ENCODE results near the gene RPP25.

RPP25 gene

GRCh38 chr15:74956648-74957475 is at the start of gene RPP25 (continued):
- TF ChIP-seq ZNF394 (tag by site-specific recombination; IDR thresholded peaks at IDR 0.05; ENCODE audit: borderline replicate concordance) (no peak; the same call in 1 of the 2 replicates), ZNF274 (IDR thresholded peaks at IDR 0.05; ENCODE audit: low read length) (no peak), ZNF274 (tag by site-specific recombination; IDR thresholded peaks at IDR 0.05; ENCODE audit: borderline replicate concordance) (no peak), TSHZ1 (tag by site-specific recombination; IDR thresholded peaks at IDR 0.05; ENCODE audit: borderline replicate concordance) (no peak), ZNF24 (tag by site-specific recombination; IDR thresholded peaks at IDR 0.05) (peak; percentile 53; the same call in 1 of the 2 replicates), ZNF398 (tag by site-specific recombination; IDR thresholded peaks at IDR 0.05) (peak; percentile 31), ZNF404 (tag by site-specific recombination; IDR thresholded peaks at IDR 0.05) (no peak), ZNF10 (tag by site-specific recombination; IDR thresholded peaks at IDR 0.05) (peak; percentile 98), ZNF239 (tag by site-specific recombination; IDR thresholded peaks at IDR 0.05) (no peak), ZBTB26 (tag by site-specific recombination; optimal IDR thresholded peaks at IDR 0.05) (peak; percentile 75), ZNF350 (tag by site-specific recombination; IDR thresholded peaks at IDR 0.05) (no peak), SP7 (tag by site-specific recombination; IDR thresholded peaks at IDR 0.05) (peak; percentile 71), ZNF660 (tag by site-specific recombination; IDR thresholded peaks at IDR 0.05) (peak; percentile 67; the same call in 1 of the 2 replicates), ZNF449 (tag by site-specific recombination; IDR thresholded peaks at IDR 0.05) (peak; percentile 52; the same call in 1 of the 2 replicates), ZBTB20 (tag by site-specific recombination; IDR thresholded peaks at IDR 0.05) (peak; percentile 93), ZNF112 (tag by site-specific recombination; IDR thresholded peaks at IDR 0.05) (no peak), FEZF1 (tag by site-specific recombination; IDR thresholded peaks at IDR 0.05) (no peak), ZNF211 (tag by site-specific recombination; IDR thresholded peaks at IDR 0.05; ENCODE audit: low read depth) (no peak), ZNF785 (tag by site-specific recombination; IDR thresholded peaks at IDR 0.05) (no peak), ZNF146 (tag by site-specific recombination; IDR thresholded peaks at IDR 0.05) (no peak), ZNF560 (tag by site-specific recombination; IDR thresholded peaks at IDR 0.05; ENCODE audit: borderline replicate concordance) (no peak), HIC1 (tag by site-specific recombination; IDR thresholded peaks at IDR 0.05) (no peak), ZNF747 (tag by site-specific recombination; IDR thresholded peaks at IDR 0.05) (no peak), TRIM28 (IDR thresholded peaks at IDR 0.05; ENCODE audit: borderline replicate concordance, low read length) (no peak), ZFHX2 (tag by site-specific recombination; conservative IDR thresholded peaks at IDR 0.05) (peak; percentile 67), ZNF596 (tag by site-specific recombination; IDR thresholded peaks at IDR 0.05) (peak; percentile 69; the same call in 1 of the 2 replicates), SP2 (tag by site-specific recombination; IDR thresholded peaks at IDR 0.05) (peak; percentile 62), ZSCAN5A (tag by site-specific recombination; IDR thresholded peaks at IDR 0.05) (peak; percentile 49; the same call in 1 of the 2 replicates)

Measured in HEK293 (cell line).